ENCODE data around the gene LIN54.

- TF ChIP-seq SUZ12 (IDR thresholded peaks at IDR 0.05; ENCODE audit: extremely low read depth, insufficient read depth, insufficient read length) (no peak), ZNF274 (IDR thresholded peaks at IDR 0.05; ENCODE audit: low read depth, low read length) (no peak)
Measured at GRCh38 chr4:82893942-82894341, 116.7 kb downstream of the LIN54 start.
